SK-N-SH (cell line): ENCODE data around the gene SV2C. TPM values are rescaled to one million over a fixed set of nuclear protein-coding genes. Genes with fewer than 3 reads are reported as not detected.

Experiments used
- CTCF ChIA-PET: fragments of 300-600, 350-600 bp; formaldehyde crosslinking; extraction: SDS; loops from one replicate; lab custom pipeline; 2021; lab: Yijun Ruan, JAX
- POLR2A ChIA-PET: fragments of 350-600 bp; sonication (Branson Sonifier 250); formaldehyde crosslinking; extraction: SDS; loops from one replicate; lab custom pipeline; 2020; ENCODE audit warnings: antibody characterized with exemption, inconsistent platforms; lab: Yijun Ruan, JAX
- DNase-seq: peaks from one replicate; pipeline ENCODE4 v3.0.0; 2012
- H2AFZ ChIP-seq: fragments of 200-600 bp; sonication (generic); 2 replicates; pipeline ENCODE4 v1.8.1; 2016; ENCODE audit warnings: antibody characterized with exemption, mild to moderate bottlenecking, low read depth
- H3F3A ChIP-seq: fragments of 200-600 bp; sonication (generic); replicated peaks from 2 replicates; pipeline ENCODE3; 2016; ENCODE audit warnings: antibody characterized with exemption, mild to moderate bottlenecking; ENCODE audit not compliant: insufficient read depth
- H3K27ac ChIP-seq, 2 experiments: fragments of 200-500 bp in 1 of 2; fragments of 200-600 bp in 1 of 2; sonication (Bioruptor generic) in 1 of 2; sonication (generic), shearing (Covaris generic) in 1 of 2; 2 replicates each; pipeline versions ENCODE4 v1.5.1 to v1.6.1; 2014 to 2016; ENCODE audit warnings: low read depth in 2 of 2, inconsistent platforms in 1 of 2, low read length in 1 of 2, mild to moderate bottlenecking in 1 of 2, mixed read lengths in 1 of 2
- H3K27me3 ChIP-seq: fragments of 200-600 bp; sonication (generic), shearing (Covaris generic); 2 replicates; pipeline ENCODE4 v1.6.1; 2016; ENCODE audit warnings: mixed run types; ENCODE audit not compliant: insufficient read depth
- H3K36me3 ChIP-seq, 2 experiments: fragments of 200-500 bp in 1 of 2; fragments of 200-600 bp in 1 of 2; sonication (Bioruptor generic) in 1 of 2; sonication (generic) in 1 of 2; replicated peaks in 1 of 2; 2 replicates each; pipeline versions ENCODE3 to v1.5.1; 2014 to 2016; ENCODE audit warnings: low read length in 1 of 2, mild to moderate bottlenecking in 1 of 2; ENCODE audit not compliant: insufficient read depth in 2 of 2, control insufficient read depth in 1 of 2
- H3K4me1 ChIP-seq, 2 experiments: fragments of 200-500 bp in 1 of 2; fragments of 200-600 bp in 1 of 2; sonication (Bioruptor generic) in 1 of 2; sonication (generic), shearing (Covaris generic) in 1 of 2; 2 replicates each; pipeline versions ENCODE4 v1.5.1 to v1.6.1; 2014 to 2016; ENCODE audit warnings: low read depth in 1 of 2, low read length in 1 of 2, mixed run types in 1 of 2; ENCODE audit not compliant: insufficient read depth in 2 of 2, control insufficient read depth in 1 of 2
- H3K4me2 ChIP-seq: fragments of 200-600 bp; sonication (generic), shearing (Covaris generic); 2 replicates; pipeline ENCODE4 v1.6.1; 2017; ENCODE audit warnings: mixed run types
- H3K4me3 ChIP-seq, 2 experiments: fragments of 200-500 bp in 1 of 2; fragments of 200-600 bp in 1 of 2; sonication (Bioruptor generic) in 1 of 2; sonication (generic), shearing (Covaris generic) in 1 of 2; 2 replicates each; pipeline versions ENCODE4 v1.5.1 to v1.8.1; 2014 to 2016; ENCODE audit warnings: low read depth in 2 of 2, inconsistent platforms in 1 of 2, low read length in 1 of 2, mild to moderate bottlenecking in 1 of 2, mixed read lengths in 1 of 2, moderate library complexity in 1 of 2
- H3K79me2 ChIP-seq: fragments of 200-600 bp; sonication (generic); 2 replicates; pipeline ENCODE4 v1.8.1; 2017; ENCODE audit warnings: mild to moderate bottlenecking; ENCODE audit not compliant: insufficient read depth
- H3K9ac ChIP-seq: fragments of 200-600 bp; sonication (generic); 2 replicates; pipeline ENCODE4 v1.6.1; 2017; ENCODE audit warnings: mixed run types
- H3K9me2 ChIP-seq: fragments of 200-600 bp; sonication (generic); 2 replicates; pipeline ENCODE4 v1.6.1; 2017; ENCODE audit warnings: mixed run types
- H3K9me3 ChIP-seq: fragments of 200-600 bp; sonication (generic); 2 replicates; pipeline ENCODE4 v1.6.1; 2017; ENCODE audit warnings: mixed run types, mild to moderate bottlenecking, moderate library complexity
- H4K20me1 ChIP-seq: fragments of 200-600 bp; sonication (generic); 2 replicates; pipeline ENCODE4 v1.6.1; 2017; ENCODE audit warnings: mild to moderate bottlenecking, mixed run types; ENCODE audit not compliant: insufficient read depth
- GATA2 ChIP-seq: sonication (generic); formaldehyde crosslinking; IDR thresholded peaks from 2 replicates; pipeline ENCODE4 v1.5.0; 2020; ENCODE audit warnings: mild to moderate bottlenecking, missing genetic modification reagents
- MEF2A ChIP-seq: IDR thresholded peaks from 2 replicates; pipeline ENCODE4 v1.4.0; 2012; ENCODE audit warnings: low read depth, borderline replicate concordance
- RCOR1 ChIP-seq: fragments of 150-350 bp; IDR thresholded peaks from 2 replicates; pipeline ENCODE4 v1.6.1; 2017; ENCODE audit warnings: antibody characterized with exemption, low read length
- SIN3A ChIP-seq: IDR thresholded peaks from 2 replicates; pipeline ENCODE4 v1.6.1; 2012; ENCODE audit warnings: low read depth, mild to moderate bottlenecking, low read length, moderate library complexity, borderline replicate concordance
- WGBS: methylation state at CpG from one replicate; pipeline ENCODE4 v1.1.6; 2017; ENCODE audit warnings: low lambda C conversion rate; 5-methylcytosine and 5-hydroxymethylcytosine counted together
- polyA plus RNA-seq, 3 experiments: library from polyadenylated mRNA; depleted of rRNA; stranded (reverse); fragments of >200 nt; gene quantifications; 2 replicates each; pipeline ENCODE4 v1.2.3, GENCODE V29; 2012
- TF ChIP-seq, protein P1 (sequence below): fragments of 200-600 bp; sonication (generic); IDR thresholded peaks from 2 replicates; pipeline ENCODE4 v1.6.1; 2017; ENCODE audit warnings: antibody characterized with exemption, mild to moderate bottlenecking, moderate library complexity
- TF ChIP-seq, protein P2 (sequence below): fragments of 150-350 bp; IDR thresholded peaks from 2 replicates; pipeline ENCODE4 v1.6.1; 2016; ENCODE audit warnings: mild to moderate bottlenecking, low read depth, low read length
- TF ChIP-seq, protein P3 (sequence below): fragments of 150-350 bp; IDR thresholded peaks from 2 replicates; pipeline ENCODE4 v1.6.1; 2017; ENCODE audit warnings: antibody characterized with exemption, low read length, low read depth, borderline replicate concordance
- TF ChIP-seq, protein P4 (sequence below): IDR thresholded peaks from 2 replicates; pipeline ENCODE4 v1.4.0; 2012; ENCODE audit warnings: low read depth, borderline replicate concordance

SV2C gene
- polyA plus RNA-seq, 1 of the 3 experiments (the other 2 are of a cell fraction): 0.05 TPM

DNA sequence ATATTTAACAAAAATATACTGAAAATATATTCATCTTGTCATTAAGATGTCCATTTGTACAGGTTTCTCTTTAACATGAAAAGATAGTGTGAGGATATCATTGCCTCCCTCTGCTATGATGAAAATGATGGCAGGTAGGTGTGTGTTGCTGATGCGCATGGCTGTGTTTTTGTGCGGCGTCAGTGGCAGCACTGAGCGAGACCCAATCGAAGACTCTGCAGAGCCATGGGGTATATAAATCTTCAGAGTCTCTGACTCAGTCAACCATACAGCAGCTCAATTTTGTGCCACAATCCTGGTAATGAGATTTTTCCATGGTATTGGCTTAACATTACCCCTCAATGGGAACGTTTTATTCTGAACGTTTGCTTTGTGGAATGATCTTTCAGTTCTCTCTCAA is 166.4 kb downstream of the SV2C start:
- no peak overlapping the region for H3K4me2 ChIP-seq
- H3K27me3 ChIP-seq: no peaks in the 10 kb centered on the region
- TF ChIP-seq, protein P1, sequence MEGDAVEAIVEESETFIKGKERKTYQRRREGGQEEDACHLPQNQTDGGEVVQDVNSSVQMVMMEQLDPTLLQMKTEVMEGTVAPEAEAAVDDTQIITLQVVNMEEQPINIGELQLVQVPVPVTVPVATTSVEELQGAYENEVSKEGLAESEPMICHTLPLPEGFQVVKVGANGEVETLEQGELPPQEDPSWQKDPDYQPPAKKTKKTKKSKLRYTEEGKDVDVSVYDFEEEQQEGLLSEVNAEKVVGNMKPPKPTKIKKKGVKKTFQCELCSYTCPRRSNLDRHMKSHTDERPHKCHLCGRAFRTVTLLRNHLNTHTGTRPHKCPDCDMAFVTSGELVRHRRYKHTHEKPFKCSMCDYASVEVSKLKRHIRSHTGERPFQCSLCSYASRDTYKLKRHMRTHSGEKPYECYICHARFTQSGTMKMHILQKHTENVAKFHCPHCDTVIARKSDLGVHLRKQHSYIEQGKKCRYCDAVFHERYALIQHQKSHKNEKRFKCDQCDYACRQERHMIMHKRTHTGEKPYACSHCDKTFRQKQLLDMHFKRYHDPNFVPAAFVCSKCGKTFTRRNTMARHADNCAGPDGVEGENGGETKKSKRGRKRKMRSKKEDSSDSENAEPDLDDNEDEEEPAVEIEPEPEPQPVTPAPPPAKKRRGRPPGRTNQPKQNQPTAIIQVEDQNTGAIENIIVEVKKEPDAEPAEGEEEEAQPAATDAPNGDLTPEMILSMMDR: no peak
- TF ChIP-seq, protein P2, sequence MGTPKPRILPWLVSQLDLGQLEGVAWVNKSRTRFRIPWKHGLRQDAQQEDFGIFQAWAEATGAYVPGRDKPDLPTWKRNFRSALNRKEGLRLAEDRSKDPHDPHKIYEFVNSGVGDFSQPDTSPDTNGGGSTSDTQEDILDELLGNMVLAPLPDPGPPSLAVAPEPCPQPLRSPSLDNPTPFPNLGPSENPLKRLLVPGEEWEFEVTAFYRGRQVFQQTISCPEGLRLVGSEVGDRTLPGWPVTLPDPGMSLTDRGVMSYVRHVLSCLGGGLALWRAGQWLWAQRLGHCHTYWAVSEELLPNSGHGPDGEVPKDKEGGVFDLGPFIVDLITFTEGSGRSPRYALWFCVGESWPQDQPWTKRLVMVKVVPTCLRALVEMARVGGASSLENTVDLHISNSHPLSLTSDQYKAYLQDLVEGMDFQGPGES: no peak
- TF ChIP-seq, protein P3, sequence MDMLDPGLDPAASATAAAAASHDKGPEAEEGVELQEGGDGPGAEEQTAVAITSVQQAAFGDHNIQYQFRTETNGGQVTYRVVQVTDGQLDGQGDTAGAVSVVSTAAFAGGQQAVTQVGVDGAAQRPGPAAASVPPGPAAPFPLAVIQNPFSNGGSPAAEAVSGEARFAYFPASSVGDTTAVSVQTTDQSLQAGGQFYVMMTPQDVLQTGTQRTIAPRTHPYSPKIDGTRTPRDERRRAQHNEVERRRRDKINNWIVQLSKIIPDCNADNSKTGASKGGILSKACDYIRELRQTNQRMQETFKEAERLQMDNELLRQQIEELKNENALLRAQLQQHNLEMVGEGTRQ: no peak
- TF ChIP-seq MEF2A: no peak
- TF ChIP-seq GATA2 (CRISPR knock-in tag): no peak
- TF ChIP-seq, protein P4, sequence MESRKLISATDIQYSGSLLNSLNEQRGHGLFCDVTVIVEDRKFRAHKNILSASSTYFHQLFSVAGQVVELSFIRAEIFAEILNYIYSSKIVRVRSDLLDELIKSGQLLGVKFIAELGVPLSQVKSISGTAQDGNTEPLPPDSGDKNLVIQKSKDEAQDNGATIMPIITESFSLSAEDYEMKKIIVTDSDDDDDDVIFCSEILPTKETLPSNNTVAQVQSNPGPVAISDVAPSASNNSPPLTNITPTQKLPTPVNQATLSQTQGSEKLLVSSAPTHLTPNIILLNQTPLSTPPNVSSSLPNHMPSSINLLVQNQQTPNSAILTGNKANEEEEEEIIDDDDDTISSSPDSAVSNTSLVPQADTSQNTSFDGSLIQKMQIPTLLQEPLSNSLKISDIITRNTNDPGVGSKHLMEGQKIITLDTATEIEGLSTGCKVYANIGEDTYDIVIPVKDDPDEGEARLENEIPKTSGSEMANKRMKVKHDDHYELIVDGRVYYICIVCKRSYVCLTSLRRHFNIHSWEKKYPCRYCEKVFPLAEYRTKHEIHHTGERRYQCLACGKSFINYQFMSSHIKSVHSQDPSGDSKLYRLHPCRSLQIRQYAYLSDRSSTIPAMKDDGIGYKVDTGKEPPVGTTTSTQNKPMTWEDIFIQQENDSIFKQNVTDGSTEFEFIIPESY: no peak
- TF ChIP-seq RCOR1: no peak
- CTCF ChIA-PET: interaction anchor here (1.0 kb wide), 1 partner anchor 363 kb away, joined by 4 read pairs; no protein-coding TSS in a partner anchor
- no peaks in the 10 kb centered on the region for H3K79me2 ChIP-seq
- no peak overlapping the region for H3K9ac ChIP-seq
- peaks cover 0 to 8% of the 10 kb centered on the region in 2 experiments; a peak in 2 of 4 replicates for H3K4me1 ChIP-seq
- 71% methylated on average over 7 of the region's 7 CpGs for WGBS
- H4K20me1 ChIP-seq: no peaks in the 10 kb centered on the region
- no peak overlapping the region for H3K4me3 ChIP-seq
- H3F3A ChIP-seq: no peaks in the 10 kb centered on the region
- no peaks in the 10 kb centered on the region for H3K9me2 ChIP-seq
- no peaks in the 10 kb centered on the region for H3K9me3 ChIP-seq
- H2AFZ ChIP-seq: no peak overlapping the region
- H3K27ac ChIP-seq: no peak overlapping the region
- no peak for DNase-seq
- POLR2A ChIA-PET: no interaction called here
- H3K36me3 ChIP-seq: no peaks in the 10 kb centered on the region

DNA sequence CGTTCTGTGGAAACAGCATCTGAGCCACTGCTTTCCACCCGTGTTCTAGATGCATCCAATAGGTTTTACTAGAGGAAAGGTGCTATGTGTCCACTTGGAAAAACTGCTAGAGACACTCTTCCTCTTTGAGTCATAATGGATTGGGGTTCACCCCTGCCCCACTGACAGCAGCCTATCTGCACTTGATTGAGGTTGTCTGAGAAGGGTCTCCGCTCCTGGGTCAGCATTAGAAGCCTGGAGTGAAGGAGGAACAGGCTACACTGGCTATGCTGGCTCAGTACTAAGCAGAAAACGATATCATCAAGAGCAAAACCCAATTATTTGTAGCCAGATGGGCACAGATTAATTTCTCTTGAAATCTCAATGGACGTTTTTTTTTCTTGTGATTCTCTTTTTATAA is 167.3 kb downstream of the SV2C start:
- Histone ChIP-seq H4K20me1 (no peaks in the 10 kb centered on the region), H3K4me2 (no peak overlapping the region), H3K27ac (no peak overlapping the region)
- POLR2A ChIA-PET: no interaction called here
- DNase-seq: no peak
- TF ChIP-seq RCOR1 (no peak), SIN3A (no peak)
- TF ChIP-seq, protein P1: no peak
- TF ChIP-seq, all 33 proteins: peak for 0
- H2AFZ ChIP-seq: no peak overlapping the region
- H3K36me3 ChIP-seq: no peaks in the 10 kb centered on the region
- H3K9me2 ChIP-seq: no peaks in the 10 kb centered on the region
- no peaks in the 10 kb centered on the region for H3K27me3 ChIP-seq
- H3K4me3 ChIP-seq: no peak overlapping the region
- no peaks in the 10 kb centered on the region for H3F3A ChIP-seq
- no peaks in the 10 kb centered on the region for H3K79me2 ChIP-seq
- H3K9ac ChIP-seq: no peak overlapping the region
- no peaks in the 10 kb centered on the region for H3K9me3 ChIP-seq
- H3K4me1 ChIP-seq: peaks cover 0 to 8% of the 10 kb centered on the region in 2 experiments; a peak in 1 of 4 replicates
- CTCF ChIA-PET: no interaction called here
- WGBS: 15% methylated on average over 5 of the region's 5 CpGs
